SHP77 treated with DMSO at 0.1 percent for 48 hours (cell line): ENCODE data around the gene STX8.
"Not testable (repeated sequence)": the region's sequence is repeated elsewhere in the genome, so short reads cannot be mapped to it uniquely, and the experiment has no call there.

Experiments
- DNase-seq: peaks from one replicate; lab custom pipeline; 2025; lab: John Stamatoyannopoulos, UW

The STX8 gene

DNA sequence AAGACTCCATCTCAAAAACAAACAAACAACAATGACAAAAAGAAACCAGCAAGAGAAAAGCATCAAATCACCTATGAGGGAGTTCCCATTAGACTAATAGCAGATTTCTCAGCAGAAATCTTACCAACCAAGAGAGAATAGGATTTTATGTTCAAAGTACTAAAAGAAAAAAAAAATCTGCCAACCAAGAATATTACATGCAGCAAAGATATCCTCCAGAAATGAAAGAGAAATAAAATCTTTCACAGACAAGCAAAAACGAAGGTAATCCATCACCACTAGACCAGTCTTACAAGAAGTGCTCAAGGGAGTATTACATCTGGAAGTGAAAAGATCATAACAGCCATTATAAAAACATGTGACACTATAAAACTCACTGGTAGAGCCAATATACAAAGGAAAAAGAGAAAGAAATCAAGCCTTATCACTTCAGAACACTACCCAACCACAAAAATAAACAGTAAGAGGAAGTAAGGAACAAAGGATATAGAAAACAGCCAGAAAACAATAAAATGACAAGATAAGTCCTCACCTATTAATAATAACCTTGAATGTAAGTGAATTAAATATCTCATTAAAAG, 66.3 kb downstream of the STX8 start:
- no peak for DNase-seq

DNA sequence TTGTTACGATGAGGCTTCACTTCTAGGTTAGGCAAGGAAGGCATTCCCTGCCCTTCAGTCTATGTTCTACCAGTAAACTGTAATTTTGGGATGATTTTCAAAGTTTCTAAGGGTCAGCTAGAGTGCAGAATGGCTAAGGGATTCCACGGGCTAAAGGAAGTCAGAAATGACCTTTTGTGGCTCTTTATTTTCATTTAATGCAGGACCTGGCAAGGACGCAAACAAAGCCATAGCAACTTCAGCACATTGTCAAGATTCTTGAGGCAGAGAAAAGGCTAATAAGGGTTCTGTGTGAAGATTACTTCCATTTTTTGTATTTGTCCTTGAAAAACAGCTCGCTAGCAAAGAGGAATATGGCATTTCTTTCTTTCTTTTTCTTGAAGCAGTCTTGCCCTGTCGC, 76.6 kb downstream of the STX8 start:
- DNase-seq = no peak

DNA sequence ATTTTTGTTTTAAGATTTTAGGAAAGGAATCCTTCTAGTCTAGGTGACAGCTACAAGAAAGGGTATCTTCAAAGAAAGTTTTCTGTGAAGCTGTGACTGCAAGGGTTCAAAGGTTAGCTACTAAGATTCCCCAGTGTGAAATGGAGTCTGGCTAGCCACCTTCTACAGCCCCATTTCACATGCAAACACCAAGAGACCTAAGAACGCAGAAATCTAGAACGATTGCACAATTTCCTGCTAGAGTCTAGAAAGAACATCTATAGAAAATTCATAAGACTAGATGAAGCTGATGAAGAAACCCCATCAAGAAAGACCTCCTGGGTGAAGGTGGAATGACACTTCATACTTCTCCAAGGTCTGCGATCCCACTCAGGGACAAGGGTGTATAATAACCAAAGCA, 77.1 kb downstream of the STX8 start:
- no peak for DNase-seq

DNA sequence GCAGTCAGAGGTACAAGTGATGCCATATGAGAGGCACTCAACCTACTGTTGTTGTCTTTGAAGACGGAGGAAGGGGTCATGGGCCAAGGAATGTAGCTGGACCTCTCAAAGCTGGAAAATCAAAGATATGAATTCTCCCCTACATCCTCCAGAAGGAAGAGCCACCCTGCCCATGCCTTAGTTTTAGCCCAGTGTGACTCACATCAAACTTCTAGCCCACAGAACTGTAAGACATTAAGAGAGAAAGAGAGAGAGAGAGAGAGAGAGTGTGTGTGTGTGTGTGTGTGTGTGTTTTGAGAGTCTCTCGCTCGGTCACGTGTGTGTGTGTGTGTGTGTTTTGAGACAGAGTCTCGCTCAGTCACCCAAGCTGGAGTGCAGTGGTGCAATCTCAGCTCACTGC, 87.1 kb downstream of the STX8 start:
- DNase-seq = no peak

DNA sequence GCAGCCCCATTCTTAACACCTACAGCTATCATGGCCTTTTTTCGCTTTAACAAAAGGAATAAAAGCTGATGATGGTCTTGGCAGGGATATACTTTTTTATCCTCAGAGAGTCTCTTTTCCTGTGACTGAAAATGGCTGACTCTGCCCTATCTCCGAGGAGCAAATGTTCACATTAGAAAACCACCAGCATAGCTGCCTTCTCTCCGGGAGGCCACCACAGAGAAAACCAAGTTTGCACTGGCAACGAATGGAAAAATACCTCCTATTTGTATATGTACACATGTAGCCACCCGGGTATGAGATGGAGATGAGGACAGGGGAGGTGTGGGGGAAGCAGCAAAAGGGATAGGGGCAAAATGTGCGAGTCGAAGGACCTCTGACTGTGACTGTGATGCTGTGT, 88.2 kb downstream of the STX8 start:
- no peak for DNase-seq

DNA sequence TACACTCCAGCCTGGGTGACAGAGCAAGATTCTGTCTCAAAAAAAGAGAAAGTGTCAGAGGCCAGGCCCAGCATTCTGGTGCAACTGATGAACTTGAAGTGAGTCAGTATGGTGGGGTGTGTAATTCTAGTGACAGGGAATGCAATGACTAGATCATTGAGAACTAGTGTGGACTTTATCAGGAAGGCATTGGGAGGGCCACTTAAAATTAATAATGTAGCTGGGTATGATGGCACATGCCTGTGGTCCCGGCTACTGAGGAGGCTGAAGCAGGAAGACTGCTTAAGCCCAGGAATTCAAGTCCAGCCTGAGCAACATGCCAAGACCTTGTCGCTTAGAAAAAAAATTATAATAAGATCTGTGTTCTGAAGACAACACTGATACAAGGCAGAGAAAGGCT, 90.8 kb downstream of the STX8 start:
- no peak for DNase-seq

GRCh38 chr17:9479964-9480363, 95.7 kb downstream of the STX8 start:
- DNase-seq = peak; percentile 23

GRCh38 chr17:9478889-9479288, 96.7 kb downstream of the STX8 start:
- no peak for DNase-seq

DNA sequence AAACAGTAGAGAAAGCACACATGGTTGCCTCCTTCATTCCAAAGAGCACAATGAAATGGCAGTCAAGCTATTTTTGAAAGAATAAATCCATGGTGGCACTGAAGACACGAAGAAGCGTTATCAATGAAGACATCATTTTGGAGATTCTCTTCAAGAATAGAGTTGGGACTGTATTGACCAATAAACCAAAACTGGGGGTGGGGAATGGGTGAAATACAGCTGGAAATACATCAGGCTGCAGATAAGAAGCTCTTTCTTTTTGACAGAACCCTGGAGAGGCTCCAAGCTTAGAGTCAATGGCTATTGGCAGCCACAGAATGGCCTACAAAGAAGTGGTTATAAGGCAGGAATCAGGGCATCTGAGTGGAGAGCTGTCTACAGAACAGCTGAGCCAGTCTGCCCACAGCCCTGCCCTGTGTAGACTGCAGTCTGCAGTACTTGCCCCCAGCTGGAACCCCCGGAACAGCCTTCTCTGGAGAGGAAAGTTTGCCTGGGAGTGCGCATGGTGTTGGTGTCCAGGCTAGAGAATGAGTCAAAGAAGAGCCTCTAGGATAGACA, 100.4 kb downstream of the STX8 start:
- DNase-seq = no peak

- no peak for DNase-seq
These were observed 101.9 kb downstream of the STX8 start for GRCh38 chr17:9473711-9474110.

- no peak for DNase-seq
These were observed 103.1 kb downstream of the STX8 start for GRCh38 chr17:9472541-9472940.

DNA sequence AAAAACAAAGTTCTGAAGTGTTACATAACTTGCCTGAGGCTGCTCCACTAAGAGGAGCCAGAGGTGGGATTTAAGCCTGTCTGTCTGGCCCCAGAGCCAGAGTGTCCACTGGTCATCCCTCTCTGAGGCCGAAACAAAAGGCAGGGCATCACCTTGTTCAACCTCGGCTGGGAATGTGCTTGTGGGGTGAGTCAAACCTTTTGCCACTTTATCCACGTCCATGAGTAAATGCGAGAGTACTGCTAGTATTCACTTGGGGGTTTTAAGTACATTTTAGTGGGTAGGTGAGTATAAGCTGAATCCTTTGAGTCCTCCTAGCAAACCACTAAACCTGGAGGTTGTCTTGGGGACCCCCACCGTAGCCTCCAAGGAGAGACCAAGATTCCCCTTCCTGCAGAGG, 103.5 kb downstream of the STX8 start:
- DNase-seq = no peak

GRCh38 chr17:9470171-9470570, 105.4 kb downstream of the STX8 start:
- no peak for DNase-seq

DNA sequence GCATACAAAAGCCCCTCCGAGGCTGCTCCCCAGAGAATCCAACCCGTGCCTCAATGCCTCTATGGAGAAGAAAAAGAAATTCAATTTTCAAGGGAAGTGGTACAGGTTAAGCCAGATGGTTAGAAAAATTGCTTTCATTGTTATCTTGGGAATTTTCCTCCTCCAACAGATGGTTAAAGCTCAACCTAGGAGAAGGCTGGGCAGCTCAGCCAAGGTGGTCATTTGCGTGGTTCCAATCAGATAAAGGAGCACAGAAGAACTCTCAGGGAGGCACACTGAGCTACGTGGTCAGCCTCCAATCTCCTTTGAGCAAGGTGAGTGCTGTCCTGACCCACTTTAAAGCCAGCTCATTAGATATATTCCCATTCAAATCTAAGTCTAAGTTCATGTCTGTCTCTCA, 106.7 kb downstream of the STX8 start:
- DNase-seq = no peak

- DNase-seq = no peak
These were observed 107.1 kb downstream of the STX8 start for GRCh38 chr17:9468532-9468931.

DNA sequence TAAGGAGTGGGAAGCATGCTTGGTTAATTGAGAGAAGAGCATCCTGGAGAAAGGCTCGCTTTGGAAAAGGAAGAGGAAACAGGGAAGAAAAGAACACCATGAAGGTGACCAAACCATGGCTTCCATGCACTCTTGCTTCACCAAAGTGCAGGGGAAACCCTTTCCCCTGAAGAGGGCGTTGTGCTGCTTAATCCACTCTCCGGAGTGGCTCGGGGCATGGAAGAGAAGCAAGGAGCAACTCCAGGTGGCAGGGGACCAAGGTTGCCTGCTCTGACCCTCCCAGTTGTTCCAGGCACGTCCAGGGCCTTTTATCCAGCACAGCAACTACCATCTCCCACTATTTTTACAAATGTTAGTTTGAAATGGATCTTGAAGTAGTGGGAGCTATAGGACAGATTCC, 108.1 kb downstream of the STX8 start:
- no peak for DNase-seq

GRCh38 chr17:9465210-9465921, 110.3 kb downstream of the STX8 start:
- DNase-seq = no peak

- DNase-seq = no peak
These were observed 118.6 kb downstream of the STX8 start for GRCh38 chr17:9457005-9457404.

GRCh38 chr17:9456330-9456729, 119.3 kb downstream of the STX8 start:
- no peak for DNase-seq

DNA sequence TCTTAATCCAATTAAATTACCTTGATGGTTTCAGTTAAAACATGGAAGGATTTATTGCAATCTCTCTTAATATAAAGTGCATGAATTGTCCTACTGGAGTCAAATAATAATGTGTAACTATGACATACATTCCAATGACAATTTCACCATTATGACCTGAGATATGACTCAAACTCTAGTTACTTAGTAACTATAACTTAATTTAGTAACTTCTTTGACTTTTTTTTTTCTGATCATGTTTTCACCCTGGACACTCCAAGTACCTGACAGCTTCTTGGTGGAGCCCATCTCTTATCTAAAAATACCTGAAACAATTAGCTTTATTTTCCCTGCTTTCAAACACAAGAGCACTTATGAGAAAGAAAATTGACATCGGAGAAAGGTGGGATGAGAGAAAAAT, 123.7 kb downstream of the STX8 start:
- no peak for DNase-seq

DNA sequence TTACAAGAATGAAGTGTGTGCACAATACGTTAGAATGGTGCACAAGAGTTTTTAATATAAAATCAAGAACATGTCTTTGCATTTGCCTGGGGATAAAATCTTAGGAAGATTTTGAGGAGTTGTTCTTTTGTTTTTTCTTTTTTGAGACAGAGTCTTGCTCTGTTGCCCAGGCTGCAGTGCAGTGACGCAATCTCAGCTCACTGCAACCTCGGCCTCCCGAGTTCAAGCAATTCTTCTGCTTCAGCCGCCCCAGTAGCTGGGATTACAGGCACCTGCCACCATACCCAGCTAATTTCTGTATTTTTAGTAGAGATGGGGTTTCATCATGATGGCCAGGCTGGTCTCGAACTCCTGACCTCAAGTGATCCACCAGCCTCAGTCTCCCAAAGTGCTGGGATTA, 128.3 kb downstream of the STX8 start:
- DNase-seq = not testable (repeated sequence)

- DNase-seq = no peak
These were observed 129.1 kb downstream of the STX8 start for GRCh38 chr17:9446528-9446927.

- DNase-seq = no peak
These were observed 130.2 kb downstream of the STX8 start for GRCh38 chr17:9445424-9445823.

DNA sequence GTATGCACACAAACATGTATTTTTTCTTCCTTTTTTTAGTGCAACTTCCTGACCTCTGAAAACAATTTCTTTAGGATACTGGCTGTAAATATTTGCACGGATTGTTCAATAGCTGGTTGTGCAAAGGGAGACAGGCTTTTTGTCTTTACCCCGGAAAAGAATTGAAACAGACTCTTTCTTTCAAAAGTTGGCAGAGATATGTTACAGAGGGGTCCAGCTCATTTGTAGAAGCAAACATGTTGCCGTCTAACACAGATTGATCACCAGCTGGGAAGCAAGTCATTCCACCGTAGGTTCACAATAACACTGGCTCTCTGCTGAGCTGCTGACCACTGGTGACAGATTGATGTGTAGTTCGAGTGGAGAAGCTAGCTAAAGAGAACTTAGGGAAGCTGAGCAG, 130.9 kb downstream of the STX8 start:
- no peak for DNase-seq
